DOHH2 (cell line): ENCODE results near the gene ACTG2.

Experiments used
- CTCF ChIP-seq: fragments of 200-600 bp; sonication (generic); IDR thresholded peaks from one replicate; pipeline ENCODE4 v1.5.1; 2014; ENCODE audit warnings: antibody characterized with exemption, mild to moderate bottlenecking, low read depth, low read length; ENCODE audit not compliant: poor library complexity, severe bottlenecking
- EZH2phosphoT487 ChIP-seq: fragments of 200-600 bp; sonication (generic); IDR thresholded peaks from 2 replicates; pipeline ENCODE4 v1.6.1; 2017; ENCODE audit warnings: borderline replicate concordance, mild to moderate bottlenecking, antibody characterized with exemption, low read length, moderate library complexity, mixed read lengths

GRCh38 chr2:73963385-73964120, 70.7 kb downstream of the ACTG2 start:
- TF ChIP-seq CTCF (no peak), EZH2phosphoT487 (no peak)
